GM19395 (cell line): ENCODE data around the gene TEAD4.

Experiments
- ATAC-seq: cut with Tn5 transposase; IDR thresholded peaks from one replicate; pipeline ENCODE4 v1.9.1; 2021; ENCODE audit warnings: mild to moderate bottlenecking, moderate library complexity; ENCODE audit not compliant: unreplicated experiment

The TEAD4 gene

DNA sequence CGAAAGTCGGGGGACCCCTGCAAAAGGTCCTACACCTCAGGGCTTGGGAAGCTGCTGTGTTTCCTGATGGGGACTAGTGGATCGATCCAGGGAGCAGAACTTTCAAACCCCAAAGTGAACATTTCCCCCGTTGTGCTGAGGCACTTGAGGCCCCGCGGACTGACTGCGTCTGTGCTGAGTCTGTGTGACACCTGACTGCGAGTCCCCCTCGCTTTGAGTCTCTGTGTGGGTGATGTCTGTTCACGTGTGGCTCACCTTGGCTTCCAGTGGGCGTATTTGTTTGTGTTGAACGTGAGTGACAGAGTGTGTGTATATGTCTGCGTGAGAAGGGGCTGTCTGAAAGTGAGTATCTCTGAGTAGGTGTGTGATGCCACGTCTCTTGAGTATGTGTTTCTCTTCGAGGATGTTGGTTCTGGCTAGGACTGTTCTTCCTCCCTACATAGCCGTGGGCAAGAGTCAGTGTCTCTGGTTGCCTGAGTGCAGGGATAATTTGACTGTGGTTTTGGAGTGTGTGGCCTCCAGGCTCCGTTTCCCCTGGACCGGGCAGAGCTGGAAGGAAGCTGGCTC is 1.3 kb downstream of the TEAD4 start:
- ATAC-seq, result no peak

DNA sequence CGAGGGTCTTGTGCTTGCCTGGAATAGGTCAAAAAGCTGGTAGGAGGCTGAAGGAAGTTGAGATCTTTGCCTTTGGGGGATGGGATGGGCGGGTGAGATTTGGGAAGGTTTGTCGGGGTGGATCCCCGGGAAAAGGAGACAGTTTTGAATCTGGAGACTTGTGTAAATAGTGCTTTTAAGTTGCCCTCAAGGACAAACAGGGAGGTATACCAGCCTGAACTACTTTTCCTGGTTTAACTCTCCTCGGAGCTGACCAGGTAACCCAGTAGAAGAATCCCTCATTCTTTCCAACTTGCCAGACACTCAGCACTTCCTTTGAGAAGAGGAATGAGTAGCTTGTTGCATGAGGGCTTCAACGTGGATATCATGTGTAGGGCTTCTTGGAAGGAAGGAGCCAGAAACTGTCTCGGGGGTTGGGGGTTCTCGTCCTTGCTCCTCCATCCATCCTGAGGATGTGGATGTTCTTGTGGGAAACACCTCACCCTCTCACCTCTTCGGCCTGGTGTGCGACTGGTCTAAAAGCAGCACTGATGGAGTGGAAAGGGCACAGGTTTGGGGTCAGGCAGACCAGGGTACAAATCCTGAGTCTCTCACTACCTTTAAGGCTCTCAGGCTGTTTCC is 1.9 kb downstream of the TEAD4 start:
- ATAC-seq, result no peak

DNA sequence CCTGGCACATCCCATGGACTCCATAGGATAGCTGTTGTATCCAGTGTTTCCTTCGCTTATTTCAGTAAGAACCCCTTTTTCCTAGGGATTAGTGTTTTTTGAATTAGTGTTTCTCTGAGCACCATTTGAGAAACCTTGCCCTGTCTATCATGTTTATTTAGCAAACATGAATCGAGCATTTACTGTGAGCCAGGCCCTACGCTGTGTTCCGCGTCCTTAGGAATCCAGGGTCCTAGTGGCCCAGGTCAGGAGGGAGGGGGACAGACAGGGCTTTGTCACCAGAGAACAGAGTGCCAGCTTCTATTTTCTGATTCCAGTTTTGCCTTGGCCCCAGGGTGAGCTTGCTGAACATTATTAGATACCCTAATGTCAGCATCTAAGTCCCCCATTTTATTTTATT is 2.5 kb downstream of the TEAD4 start:
- ATAC-seq, result no peak

DNA sequence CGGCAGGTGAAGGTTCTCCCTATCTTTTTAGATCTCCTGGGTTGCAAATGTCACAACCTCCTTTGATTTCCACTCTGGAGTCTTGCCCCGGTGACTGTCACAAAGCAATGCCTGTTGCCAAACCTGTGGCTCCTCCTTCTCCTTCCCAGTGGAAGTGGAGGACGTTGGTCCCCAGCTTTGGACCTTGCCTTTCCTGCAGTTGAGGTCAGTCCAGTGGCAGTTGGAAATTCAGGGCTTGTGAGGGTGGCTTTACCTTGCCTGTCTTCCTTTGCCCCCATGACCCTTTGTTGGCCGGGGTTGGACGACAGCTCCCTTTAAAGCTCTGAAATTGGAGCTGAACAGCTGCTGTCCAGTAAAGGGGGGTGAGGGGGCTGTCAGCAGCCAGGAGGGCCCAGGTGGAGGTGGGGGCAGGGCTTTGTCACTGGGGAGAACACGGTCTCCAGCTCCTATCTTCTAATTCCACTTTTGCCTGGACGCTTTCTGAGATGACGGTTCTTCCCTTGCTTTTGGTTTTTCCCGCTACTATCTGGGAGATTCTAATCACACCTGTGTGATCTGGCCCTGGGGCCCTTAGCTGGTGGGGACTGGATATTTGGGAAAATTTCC is 4.1 kb downstream of the TEAD4 start:
- ATAC-seq, result no peak

DNA sequence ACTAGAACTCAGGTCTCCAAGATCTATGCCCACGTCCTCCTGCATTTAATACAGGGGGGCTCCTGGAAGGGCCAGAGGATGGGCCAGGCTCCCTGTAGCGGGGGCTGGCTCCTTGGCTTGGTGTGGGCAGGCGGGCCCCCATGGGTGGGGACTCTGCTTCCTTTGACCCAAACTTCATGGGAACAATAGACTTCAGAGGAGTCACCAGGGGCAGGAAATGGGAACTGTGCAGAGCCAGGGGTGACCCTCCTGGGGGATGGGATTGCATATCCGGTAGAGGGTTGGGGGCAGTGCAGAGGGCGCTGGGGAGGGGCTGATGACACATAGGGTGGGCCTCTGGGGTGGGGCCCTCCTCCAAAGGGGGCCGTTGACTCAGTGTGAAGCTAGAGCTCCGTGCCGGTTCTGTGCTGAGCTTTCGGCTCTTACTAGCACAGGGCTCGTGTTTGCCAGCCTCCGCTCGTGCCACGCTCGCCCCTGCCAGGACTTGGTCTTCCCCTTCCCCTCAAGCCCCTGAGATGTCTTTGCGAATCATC is 4.6 kb downstream of the TEAD4 start:
- ATAC-seq, result no peak

DNA sequence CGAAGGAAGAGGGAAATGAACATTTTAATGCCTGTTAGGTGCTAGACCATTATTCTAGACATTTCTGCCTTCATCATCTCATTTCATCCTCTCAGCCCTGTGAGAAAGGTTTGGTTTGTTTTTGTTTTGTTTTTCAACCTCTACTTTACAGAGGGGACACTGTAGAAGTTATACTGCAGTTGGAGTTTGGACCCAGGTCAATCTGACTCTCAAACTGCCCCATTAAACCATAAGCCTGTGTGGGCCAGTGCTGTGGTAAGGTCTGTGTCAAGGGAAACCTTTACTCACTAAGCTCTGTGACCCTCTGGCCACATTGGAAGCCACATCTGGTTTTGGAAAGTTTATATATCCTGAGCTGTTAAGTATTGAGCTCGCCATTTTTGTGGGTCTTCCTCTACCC is 8.5 kb downstream of the TEAD4 start:
- no peak for ATAC-seq

DNA sequence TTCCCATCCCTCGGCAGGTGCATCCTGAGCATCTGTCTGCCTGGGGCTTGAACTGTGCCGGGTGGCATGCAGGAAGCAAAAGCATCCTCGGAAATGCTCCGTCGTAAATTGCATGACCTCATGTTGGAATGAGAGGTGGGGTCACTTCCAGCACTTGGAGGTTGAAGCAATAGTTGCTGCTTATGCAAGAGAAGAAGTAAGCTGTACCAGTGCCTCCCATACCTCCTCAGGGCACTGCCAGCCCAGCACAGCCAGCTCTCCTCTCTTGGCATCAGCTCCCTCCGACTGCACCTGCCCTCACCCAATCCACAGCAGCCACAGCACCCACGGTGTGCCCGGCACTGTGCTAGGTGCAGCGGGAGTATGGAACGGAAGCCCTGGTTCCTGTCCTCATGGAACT is 11.5 kb downstream of the TEAD4 start:
- ATAC-seq, result no peak

DNA sequence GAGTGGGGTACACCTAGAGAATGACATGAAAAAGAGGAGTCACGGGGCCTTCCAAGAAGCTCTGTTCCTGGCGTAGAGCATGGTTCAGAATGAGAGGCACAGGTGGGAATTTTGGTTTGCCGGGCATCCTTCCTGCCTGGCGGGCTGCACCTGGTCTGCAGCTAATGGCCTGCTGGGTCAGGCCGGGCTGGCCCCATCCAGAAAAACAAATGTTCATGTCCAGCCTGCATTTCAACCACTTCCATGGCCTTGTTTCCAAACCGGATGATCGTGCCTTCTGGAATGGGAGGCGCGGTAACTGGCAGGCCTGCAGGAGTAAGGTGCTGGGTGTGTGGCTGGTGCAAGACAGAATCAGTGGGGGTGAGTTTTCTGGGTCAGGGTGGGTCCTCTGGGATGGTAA is 14.4 kb downstream of the TEAD4 start:
- ATAC-seq, result no peak

DNA sequence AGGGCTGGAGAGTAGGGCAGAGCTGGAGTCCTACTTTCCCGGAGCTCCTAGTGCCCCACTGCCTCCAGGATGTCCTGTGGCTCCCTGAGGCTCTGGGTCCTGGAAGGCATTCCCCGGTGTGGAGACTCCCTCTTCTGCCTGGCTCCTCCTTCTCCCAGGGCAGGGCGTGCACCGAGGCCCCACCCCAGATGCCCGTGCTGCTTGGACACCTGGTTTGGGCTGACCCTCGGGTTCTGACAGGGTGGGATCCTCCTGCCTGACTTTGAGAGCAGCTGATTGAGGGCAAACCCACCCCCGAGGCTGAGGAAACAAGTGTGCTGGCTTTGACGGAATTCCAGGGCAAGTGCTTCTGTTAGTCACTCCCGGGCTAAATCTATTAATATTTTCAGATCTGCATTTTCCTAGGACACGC is 15.4 kb downstream of the TEAD4 start:
- no peak for ATAC-seq

DNA sequence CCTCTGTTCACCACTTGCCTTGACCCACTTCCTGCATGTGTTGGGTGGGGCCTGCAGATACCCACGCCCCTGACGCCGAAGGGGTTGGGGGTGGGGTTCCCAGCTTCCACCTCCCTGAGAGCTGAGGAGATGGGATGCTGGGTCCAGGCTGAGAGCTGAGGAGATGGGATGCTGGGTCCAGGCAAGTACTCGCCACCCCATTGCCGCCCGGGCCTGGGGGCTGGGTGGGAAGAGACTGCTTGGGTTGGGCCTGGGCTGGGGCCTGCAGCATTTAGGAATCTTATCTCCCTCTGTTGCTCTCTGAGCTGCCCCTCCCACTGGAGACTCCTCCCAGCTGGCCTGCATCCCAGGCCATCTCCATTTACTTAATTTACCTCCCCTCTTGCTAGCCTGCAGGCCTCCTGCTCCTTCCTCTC is 17.4 kb downstream of the TEAD4 start:
- no peak for ATAC-seq

DNA sequence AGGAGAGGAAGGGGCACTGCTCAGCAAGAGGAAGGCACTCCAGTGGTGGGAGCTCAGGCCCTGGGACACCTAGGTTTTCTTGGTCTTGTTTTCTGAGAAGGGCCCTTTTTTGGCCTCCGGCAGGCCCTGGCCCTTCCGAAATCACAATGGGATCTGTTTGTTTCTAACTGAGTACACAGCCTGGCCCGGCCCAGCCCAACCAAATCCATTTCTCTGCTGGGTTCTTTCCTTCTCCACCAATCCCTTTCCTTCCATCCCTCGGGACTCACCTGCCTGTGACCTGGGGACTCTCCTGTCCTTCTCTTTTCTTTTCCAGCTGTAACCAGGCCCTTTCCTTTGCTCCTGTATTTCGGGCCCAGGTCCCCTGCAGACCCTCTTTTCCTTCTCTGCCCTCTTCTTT is 18.6 kb downstream of the TEAD4 start:
- no peak for ATAC-seq

DNA sequence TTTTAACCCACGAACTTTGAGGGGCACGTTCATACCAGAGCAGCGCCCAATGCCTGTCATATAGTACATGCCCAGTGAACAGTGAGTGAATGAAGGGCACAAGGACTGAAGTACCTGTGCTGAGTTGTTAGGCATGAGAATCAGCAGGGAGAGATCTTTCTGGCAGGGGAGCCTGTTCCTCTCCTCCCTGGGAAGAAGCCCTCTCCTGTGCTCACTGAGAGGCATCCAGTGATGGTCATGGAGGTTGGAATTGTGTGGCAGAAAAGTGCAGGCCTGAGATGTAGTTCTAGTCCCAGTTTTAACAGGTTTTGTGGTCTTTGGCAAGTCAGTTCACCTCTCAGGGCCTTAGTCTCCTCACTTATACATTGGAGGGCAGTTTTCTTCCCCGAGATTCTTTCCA is 20.6 kb downstream of the TEAD4 start:
- no peak for ATAC-seq

DNA sequence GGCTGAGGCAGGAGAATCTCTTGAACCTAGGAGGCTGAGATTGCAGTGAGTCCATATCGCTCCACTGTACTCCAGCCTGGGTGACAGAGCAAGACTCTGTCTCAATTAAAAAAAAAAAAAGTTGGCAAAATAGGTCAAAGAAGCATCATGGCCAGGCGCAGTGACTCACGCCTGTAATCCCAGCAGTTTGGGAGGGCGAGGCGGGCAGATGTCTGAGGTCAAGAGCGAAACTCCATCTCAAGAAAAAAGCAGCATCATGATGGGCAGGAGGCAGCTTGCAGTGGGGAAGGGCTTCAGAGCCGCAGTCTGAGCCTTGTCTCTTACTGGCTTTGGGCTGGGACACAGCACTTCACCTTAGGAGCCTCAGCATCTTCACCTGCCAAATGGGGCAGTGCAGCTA is 21.4 kb downstream of the TEAD4 start:
- ATAC-seq, result no peak

DNA sequence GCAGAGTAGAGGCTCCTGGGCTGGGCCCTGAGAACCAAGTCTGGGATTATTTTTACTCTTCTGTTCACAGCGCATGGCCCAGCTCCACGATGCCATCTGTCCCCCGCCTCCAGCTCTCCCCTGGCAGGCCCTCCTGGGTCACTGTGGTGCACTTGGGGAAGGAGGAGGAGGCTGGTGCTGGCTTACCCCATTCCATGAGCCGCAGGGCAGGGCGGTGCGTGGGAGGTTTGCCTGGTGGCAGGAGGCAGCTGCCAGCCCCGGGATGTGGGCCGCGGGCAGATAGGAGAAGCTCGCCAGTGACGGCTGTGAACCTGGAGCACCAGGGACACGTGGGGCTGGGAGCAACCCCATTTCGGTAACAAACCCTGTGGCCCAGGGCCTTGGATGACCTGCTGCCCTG is 23.2 kb downstream of the TEAD4 start:
- ATAC-seq, result no peak

DNA sequence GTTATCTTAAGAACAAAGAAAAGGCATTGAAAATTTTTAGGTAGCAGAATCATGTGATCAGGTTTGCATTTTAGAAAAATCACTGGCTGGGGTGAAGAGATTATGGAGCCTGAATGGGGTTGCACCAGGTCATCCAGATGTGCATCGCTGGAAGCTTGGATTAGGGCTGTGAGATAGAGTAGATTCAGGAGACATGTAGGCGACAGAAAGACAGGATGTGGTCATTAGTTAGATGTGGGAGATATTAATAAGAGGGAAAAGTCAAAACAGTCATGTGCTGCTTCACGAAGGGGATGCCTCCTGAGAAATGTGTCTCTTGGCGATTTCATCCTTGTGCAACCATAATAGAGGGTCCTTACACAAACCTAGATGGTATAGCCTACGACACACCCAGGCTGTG is 25.1 kb downstream of the TEAD4 start:
- no peak for ATAC-seq

DNA sequence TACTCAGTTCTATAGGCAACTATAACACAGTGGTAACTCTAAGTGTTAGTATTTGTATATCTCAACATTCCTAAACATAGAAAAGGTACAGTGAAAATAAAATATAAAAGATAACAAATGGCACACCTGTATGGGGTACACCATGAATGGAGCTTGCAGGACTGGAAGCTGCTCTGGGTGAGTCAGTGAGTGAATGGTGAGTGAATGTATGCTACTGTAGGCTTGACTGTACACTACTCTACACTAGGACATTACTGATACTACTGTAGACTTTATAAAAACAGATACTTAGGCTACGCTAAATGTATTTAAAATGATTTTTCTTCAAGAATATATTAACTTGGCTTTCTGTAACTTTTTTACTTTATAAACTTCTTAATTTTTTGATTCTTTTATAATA is 25.5 kb downstream of the TEAD4 start:
- ATAC-seq, result no peak

DNA sequence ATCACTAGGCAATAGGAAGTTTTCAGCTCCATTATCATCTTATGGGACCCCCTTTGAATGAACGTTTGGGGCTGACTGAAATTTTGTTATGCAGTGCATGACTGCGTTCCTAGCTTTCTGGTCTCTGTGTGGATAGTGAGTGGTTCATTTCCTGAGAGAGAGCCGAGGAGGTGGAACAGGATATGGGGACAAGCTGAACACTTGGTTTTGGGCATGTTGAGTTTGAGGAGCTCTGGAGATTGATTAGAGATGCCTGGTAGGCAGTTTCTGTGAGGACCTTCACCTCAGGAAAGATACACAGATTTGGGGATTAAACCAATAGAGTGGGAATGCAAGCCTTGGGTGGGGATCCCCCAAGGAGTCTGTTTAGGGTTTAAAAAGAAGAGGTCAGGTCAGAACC is 27.7 kb downstream of the TEAD4 start:
- no peak for ATAC-seq

DNA sequence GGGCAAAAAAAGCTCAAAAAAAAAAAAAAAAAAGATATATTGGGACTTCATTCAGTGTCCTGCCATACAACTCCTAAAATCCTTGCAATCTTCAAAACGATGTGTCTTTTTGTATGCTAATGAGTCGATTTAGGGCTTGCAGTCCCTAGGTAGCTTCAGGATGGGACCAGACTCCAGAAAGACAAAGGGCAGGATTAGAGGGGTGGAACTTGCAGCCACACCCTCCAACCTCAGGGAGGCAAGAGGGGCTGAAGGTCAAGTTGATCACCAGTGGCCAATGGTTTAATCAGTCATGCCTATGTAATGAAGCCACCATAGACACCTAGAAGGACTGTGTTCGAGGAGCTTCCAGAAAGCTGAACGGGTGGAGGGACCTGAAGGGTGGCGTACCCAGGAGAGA is 29.3 kb downstream of the TEAD4 start:
- no peak for ATAC-seq

DNA sequence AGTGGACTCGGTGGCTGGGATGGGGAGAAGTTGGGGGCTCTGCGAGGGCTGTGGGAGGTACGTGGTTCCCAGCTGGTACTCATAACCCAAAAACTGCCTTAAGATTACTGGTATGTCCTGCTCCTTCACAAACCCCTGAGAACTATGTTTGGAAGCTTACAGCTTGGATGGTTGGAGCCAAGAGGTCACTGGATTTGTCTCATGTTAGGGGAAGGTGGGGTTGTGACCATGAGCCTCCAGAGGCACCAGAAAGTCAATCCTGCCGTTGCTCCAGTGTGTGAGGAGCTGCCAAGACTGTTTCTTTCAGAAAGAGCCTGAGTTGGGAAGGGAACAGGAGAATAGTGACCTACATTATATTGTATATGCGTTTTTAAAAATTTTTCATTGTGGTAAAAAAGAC is 33.5 kb downstream of the TEAD4 start:
- no peak for ATAC-seq

DNA sequence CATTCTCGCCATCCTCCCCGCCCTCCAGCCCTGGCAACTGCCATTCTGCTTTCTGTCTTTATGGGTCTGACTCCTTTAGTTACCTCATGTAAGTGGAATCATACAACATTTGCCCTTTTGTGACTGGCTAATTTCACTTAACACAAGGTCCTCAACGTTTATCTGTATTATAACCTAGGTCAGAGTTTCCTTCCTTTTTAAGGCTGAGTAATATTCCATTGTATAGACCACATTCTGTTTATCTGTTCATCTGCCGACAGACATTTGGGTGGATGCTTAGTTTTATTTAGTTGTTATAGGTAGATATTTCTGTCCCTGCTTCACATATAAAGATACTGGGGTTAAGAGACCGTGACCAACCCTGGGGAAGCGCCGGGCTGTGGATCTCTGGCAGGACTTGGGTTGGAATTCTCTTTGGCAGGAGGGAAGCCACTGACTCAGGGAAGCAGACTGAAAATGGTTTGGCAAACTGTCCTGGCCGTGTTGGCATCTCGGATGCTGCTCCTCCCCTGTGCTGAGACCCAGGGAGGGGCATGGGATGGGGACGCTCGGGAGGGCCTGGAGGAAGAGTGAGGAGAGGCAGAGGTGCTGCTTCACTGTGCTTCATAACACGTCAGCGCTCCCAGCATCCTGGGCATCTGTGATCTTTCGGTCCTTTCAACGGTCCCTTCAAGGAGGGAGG is 38.9 kb downstream of the TEAD4 start:
- ATAC-seq, result no peak

DNA sequence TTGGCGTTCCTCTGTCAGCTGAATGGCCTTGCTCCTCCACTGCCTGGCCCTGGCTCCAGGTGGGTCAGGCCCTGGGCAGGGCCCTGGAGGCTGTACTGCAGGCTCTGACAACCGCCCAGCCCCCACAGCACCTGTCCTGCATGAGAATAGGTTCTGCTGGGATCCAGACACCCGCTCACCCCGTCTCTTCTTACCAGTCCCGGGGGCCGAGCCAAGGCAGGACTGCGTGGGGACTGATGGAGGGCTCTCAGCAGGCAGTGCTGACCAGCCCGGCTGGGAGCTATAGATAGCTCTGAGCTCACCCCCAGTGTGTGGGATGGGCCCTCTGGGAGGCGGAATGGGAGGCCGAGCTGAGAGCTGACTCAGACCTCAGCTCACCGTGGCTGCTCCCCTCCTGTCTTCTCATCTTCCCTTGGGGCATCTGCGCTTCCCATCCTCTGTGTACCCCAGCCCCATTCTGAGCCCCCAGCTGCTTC is 39.6 kb downstream of the TEAD4 start:
- ATAC-seq, result no peak

DNA sequence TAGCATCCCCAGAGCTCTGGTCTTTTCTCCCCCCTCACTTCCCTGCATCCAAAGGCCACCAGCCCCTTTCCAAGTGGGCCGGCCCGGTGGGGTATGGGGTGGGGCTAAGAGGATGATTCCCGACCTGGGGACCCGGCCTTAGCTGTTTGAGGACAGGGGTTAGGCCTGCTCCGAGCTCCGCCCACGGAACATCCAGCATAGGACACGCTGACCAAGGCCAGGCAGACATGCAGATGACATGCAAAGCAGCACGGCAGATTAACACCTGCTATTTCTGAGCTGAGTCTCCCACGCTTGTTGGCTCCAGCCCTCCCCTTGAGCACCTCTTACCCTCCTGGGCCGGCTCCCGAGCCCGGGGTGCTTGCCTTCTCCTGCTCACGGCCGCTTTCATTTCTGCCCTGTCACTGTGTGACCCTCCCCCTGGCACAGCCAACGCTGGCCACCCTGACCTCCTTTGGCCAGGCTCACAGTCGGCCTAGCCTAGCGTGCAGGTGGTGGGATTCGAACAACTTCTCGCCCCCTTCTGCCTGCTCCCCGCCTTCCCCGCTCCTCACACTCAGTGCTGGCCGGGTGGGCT is 40.2 kb downstream of the TEAD4 start:
- no peak for ATAC-seq
